Stimulated activated effector memory CD8-positive, alpha-beta T cell treated with anti-CD3 and anti-CD28 coated beads, Interleukin-12 subunit alpha, Interleukin-12 subunit beta, amount 100 ng/mL, for 72 hours (primary cell): Measurements from ENCODE around the gene LCAT.
A peak's percentile ranks its signal among the peaks of the same experiment; 100 is the strongest.
"Not testable (repeated sequence)": the region's sequence is repeated elsewhere in the genome, so short reads cannot be mapped to it uniquely, and the experiment has no call there.

ENCODE experiments used
- ATAC-seq: fragments of 150-1000 bp; cut with Tn5 transposase; 2 replicates; pipeline ENCODE4 v1.10.0; 2021
- DNase-seq, 2 donors: peaks; one replicate each; pipeline ENCODE4 v3.0.0; 2021 to 2022; ENCODE audit warnings: low spot score in 2 of 2
- H3K27ac Mint-ChIP-seq: one replicate; pipeline ENCODE4 v1.8.0; 2022; ENCODE audit warnings: mild to moderate bottlenecking, mixed read lengths
- H3K36me3 Mint-ChIP-seq: one replicate; pipeline ENCODE4 v1.8.0; 2022; ENCODE audit warnings: mild to moderate bottlenecking, mixed read lengths
- H3K4me1 Mint-ChIP-seq: one replicate; pipeline ENCODE4 v1.8.0; 2022; ENCODE audit warnings: mixed read lengths
- H3K4me3 Mint-ChIP-seq: one replicate; pipeline ENCODE4 v1.8.0; 2022; ENCODE audit warnings: mild to moderate bottlenecking, mixed read lengths
- H3K9me3 Mint-ChIP-seq: one replicate; pipeline ENCODE4 v1.8.0; 2022; ENCODE audit warnings: mixed read lengths

Gene LCAT

DNA sequence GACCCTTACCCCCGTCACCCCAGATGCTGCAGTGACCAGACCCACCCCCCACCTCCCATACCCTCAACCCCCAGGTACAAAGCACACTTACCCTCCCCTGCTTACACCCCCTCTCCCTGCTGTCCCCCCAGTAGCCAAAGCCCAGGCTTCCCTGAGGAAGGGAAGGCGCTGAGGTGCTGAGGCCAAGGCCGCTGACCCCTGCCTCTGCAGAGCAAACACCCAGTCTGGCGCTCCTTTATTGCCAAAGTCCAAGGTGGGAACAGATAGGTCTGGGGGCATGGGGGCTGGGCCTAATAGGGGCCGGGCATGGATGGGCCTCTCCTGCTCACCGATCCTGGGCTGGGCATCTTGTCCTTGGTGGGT is 683 bp downstream of the LCAT start:
- H3K9me3 Mint-ChIP-seq, result no peaks in the 10 kb centered on the region
- H3K4me3 Mint-ChIP-seq, result no peak overlapping the region
- no peak for DNase-seq
- H3K36me3 Mint-ChIP-seq, result peaks cover 37% of the 10 kb centered on the region
- no peak for ATAC-seq
- H3K4me1 Mint-ChIP-seq, result peaks cover 20% of the 10 kb centered on the region
- no peak overlapping the region for H3K27ac Mint-ChIP-seq

DNA sequence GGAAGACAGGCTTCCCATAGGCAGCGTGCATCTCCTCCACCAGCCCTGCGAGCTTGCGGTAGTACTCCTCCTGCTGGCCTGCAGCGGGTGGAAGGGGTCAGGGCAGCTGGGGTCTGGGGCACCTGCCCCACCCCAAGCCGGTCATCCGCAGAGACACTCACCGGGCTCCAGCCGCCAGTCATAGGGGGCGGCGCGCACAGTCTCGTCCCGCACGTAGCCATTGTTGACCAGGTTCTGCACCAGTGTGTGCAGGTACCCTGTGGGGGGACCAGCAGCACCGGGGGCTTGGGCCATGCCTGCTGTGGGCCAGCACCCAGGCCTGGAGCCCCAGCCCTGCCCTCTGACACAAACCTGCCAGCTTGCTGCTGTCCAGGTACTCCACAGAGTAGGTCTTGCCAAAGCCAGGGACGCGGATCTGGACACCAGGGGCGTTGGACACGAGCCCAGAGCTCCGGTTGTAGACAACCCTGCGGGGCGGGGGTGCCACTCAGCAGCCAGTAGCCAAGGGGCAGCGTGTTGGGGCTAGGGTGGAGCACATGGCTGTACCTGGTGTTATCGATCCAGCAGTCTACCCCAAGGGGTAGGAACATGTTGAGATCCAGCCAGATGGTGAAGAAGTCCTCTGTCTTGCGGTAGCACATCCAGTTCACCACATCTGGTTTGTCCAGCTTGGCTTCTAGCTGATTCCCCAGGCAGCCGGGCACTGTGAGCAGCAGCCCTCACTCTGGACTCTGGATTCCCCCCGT is 1.2 kb downstream of the LCAT start:
- no peak overlapping the region for H3K4me3 Mint-ChIP-seq
- no peak for DNase-seq
- peak overlapping the region; percentile 83 for H3K27ac Mint-ChIP-seq
- no peaks in the 10 kb centered on the region for H3K9me3 Mint-ChIP-seq
- peaks cover 41% of the 10 kb centered on the region for H3K36me3 Mint-ChIP-seq
- no peak for ATAC-seq
- peaks cover 20% of the 10 kb centered on the region for H3K4me1 Mint-ChIP-seq

DNA sequence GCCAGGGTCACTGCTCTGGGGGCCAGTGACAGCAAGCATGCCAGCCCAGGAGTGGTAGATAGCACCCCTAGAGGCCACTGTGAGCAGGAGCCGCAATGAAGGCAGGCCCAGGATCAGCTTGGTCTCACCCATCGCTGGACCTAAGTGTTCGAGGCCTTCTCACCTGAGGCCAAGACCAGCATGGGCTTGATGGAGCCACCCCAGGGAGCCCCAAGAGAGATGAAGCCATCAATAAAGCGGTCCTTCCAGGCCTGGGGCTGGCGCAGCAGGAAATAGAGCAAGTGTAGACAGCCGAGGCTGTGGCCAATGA is 1.8 kb downstream of the LCAT start:
- DNase-seq (no peak), ATAC-seq (peak; percentile 54)
- Mint-ChIP-seq H3K4me3 (no peak overlapping the region), H3K27ac (peak overlapping the region; percentile 83), H3K9me3 (no peaks in the 10 kb centered on the region), H3K4me1 (peaks cover 24% of the 10 kb centered on the region), H3K36me3 (peaks cover 47% of the 10 kb centered on the region)

DNA sequence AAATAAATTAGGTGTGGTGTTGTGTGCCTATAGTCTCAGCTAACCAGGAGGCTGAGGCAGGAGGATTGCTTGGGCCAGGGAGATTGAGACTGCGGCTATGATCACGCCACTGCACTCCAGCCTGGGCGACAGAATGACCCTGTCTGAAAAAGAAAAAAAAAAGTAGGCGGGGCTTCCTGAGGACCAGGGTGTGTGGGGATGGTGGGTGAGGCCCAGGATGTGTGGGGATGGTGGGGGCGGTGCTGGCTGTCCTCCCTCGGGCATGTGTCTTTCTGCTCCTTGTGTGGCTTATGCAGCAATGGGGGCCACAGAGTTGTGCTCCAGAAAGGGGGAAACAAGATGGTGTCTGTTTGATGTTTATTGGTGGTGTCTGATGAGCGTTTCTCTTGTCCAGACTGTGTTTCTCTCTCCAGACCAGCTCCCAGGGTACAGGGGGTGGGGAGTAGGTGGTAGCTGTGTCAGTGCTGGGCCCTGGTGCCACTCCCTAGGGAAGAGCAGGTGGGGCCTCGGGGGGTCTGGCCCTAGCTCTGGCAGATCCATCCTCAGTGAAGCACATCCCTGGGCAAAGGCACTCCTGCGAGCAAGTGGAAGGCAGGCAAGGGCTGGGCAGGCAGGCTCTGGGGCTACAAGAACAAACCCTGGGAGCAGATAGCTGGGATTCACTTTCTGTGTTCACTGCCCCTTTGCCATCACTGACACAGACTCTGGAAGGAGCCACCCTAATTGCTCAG is 2.3 kb downstream of the LCAT start:
- Mint-ChIP-seq H3K4me3 (no peak overlapping the region), H3K27ac (peak overlapping the region; percentile 83), H3K4me1 (peaks cover 29% of the 10 kb centered on the region), H3K36me3 (peaks cover 51% of the 10 kb centered on the region), H3K9me3 (no peaks in the 10 kb centered on the region)
- DNase-seq (no peak), ATAC-seq (no peak)

DNA sequence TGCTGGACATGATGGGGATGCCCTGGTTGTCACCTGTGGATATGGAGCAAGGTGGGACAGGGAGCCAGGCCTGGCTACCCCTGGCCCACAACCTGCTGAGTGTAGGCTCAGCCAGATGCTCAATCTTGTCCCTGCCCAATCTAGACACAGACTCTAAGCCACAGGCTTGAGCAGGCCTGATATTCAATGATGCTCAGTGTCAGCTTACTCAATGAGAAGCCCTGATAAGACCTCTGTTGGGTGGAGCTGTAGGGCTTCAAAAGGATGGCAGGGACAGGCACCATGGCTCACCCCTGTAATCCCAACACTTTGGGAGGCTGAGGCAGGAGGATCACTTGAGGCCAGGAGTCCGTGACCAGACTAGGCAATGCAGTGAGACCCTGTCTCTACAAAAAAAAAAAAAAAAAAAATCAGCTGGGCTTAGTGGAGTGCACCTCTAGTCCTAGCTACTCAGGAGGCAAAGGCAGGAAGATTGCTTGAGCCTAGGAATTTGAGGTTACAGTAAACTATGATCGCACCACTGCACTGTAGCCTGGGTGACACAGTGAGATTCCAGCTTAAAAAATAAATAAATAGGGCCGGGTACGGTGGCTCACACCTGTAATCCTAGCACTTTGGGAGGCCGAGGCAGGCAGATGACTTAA is 3.4 kb downstream of the LCAT start:
- no peaks in the 10 kb centered on the region for H3K9me3 Mint-ChIP-seq
- H3K4me1 Mint-ChIP-seq, result peaks cover 35% of the 10 kb centered on the region
- peak overlapping the region; percentile 83 for H3K27ac Mint-ChIP-seq
- peaks cover 52% of the 10 kb centered on the region for H3K36me3 Mint-ChIP-seq
- H3K4me3 Mint-ChIP-seq, result no peak overlapping the region
- ATAC-seq, result no peak
- DNase-seq, result no peak

DNA sequence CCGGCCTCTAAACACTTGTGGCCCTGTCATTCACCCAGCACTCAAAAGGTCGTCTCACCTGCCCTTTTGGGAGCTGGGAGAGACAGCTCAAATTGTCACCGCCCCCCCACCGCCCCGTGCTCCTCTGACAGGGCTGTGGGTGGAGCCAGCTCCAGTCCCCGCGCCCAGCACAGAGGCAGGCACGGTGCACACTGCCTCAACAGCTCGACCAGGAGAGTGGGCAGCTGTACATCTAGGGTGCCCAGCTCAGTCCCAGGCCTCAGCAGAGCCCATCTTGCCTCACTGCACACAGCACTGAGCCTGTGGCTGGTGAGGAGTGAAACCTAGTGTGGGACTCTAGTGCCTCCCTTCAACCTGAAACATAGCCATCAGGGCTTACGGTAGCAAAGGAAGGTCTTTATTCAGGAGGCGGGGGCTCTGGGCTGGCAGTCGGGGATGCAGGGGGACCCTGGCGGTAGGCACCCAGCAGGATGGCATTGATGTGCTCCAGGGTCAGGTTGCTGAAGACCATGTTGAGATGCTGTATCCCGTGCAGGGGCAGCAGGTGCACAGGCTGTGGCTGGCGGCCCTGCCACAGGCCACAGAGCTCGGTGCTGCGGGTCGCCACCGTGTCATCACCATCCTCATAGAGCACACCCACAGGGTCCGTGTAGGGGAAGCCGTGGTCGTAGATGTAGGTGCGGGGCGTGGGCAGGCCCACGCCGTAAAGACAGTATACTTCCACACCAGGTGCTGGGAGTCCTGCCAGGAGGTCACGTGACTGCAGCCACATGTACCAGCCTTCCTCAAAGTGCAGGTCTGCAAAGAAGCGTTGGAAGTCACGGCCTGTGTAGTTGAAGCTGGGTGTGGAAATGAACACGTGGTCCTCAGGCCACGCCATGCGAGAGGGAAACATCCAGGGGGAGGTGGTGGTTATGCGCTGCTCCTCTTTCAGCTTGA is 4.1 kb downstream of the LCAT start:
- Mint-ChIP-seq H3K4me1 (peaks cover 43% of the 10 kb centered on the region), H3K4me3 (no peak overlapping the region), H3K9me3 (no peaks in the 10 kb centered on the region), H3K36me3 (peaks cover 54% of the 10 kb centered on the region), H3K27ac (peak overlapping the region; percentile 83)
- ATAC-seq (no peak), DNase-seq (no peak)

DNA sequence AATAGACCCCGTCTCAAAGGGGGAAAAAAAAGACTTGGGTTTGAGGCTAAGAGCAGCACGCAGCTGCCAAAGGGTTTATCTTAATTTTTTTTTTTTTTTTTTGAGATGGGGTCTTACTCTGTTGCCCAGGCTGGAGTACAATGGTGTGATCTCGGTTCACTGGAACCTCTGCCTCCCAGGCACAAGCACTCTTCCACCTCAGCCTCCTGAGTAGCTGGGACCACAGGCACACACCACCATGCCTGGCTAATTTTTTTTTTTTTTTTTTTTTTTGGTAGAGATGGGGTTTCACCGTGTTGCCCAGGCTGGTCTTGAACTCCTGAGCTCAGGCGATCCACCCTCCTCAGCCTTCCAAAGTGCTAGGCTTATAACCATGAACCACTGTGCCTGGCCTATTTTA is 6.2 kb downstream of the LCAT start:
- H3K4me3 Mint-ChIP-seq, result peak overlapping the region; percentile 100
- DNase-seq, H3K9me3 Mint-ChIP-seq, ATAC-seq: not testable (repeated sequence)
- peaks cover 69% of the 10 kb centered on the region for H3K36me3 Mint-ChIP-seq
- peaks cover 53% of the 10 kb centered on the region for H3K4me1 Mint-ChIP-seq
- H3K27ac Mint-ChIP-seq, result peak overlapping the region; percentile 100

DNA sequence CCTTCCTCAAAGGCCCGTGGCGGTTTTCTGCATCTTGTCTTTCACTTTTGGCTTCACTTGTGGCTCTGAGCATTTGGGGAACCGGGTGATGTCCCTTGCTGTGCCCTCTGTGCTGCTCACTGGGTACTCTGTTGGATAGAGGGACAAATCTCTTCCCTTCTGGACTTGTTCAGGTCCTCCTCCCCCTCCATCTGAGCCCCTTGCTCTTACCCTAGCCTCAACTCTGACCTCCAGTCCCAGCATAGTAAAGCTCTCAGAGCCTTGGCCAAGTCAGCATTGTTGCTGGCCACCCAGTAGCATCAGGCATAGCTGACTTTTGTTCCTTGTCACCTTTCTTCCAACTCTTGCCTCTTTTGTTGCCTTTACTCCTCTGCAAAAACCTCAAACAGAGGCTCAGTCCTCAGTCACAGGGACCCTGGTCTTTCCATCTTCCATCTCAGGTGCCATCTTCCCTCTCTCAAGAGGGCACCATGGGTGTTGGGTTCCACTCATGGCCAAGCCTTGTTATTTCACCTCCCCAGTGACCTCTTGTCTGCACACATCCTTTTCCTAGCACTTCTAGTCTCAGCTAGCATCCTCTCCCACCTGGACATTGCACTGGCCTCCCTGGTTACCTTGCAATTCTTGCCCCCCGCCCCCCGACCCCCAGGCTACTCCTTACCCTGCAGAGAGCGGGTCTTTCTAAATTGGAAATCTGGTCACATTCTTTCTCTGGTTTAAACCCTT is 6.9 kb downstream of the LCAT start:
- DNase-seq, result no peak
- Mint-ChIP-seq H3K27ac (peak overlapping the region; percentile 100), H3K36me3 (peaks cover 72% of the 10 kb centered on the region), H3K4me1 (peaks cover 49% of the 10 kb centered on the region), H3K4me3 (peak overlapping the region; percentile 100), H3K9me3 (no peaks in the 10 kb centered on the region)
- ATAC-seq, result peak; percentile 69

DNA sequence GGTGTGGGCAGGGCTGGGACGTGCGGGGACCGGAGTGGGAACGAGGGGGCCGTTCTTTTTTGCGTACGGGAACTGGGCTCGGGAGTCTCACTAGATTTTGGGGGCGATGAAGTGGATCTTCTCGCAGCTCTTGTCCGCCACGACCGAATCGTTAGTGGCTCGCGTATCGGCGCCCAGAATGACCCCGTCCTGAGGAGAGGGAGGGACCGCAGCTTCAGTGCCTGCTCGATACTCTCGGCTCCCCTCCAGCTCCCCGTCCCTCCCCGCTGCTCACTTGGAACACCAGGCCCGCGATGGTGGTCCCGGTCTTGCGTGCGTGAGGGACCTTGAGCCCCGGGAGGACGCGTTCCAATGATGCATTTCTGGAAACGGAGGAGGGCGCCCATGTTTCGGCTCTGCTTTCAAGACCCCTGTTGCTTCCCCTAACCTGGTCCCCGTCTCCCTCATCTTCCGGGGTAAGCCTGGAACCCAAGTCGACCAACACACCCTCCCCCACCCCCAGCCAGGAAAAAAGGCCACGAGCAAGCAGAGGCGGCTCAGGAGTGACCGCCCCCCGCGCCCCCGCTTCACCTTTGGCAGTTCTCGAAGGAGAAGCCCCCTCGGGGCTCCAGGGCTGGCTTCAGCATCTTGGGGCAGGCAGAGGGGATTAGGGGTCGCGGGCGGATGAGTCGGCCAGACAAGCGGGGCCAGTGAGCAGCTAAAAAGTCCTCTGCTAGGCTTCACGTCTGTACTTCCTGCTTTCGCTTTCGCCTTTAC is 7.6 kb downstream of the LCAT start, which contains the start of gene PSMB10:
TSS of gene PSMB10 (minus strand) at position 727 of the 756 bp plus-strand sequence. CDS start at position 626, 101 bp downstream.
- Mint-ChIP-seq H3K4me1 (peaks cover 42% of the 10 kb centered on the region), H3K4me3 (peak within 1 kb of the TSS; percentile 100), H3K36me3 (peaks cover 78% of the 10 kb centered on the region), H3K9me3 (no peaks in the 10 kb centered on the region), H3K27ac (peak within 1 kb of the TSS; percentile 100)
- DNase-seq (peak; percentile 52 to 89), ATAC-seq (peak; percentile 2)

DNA sequence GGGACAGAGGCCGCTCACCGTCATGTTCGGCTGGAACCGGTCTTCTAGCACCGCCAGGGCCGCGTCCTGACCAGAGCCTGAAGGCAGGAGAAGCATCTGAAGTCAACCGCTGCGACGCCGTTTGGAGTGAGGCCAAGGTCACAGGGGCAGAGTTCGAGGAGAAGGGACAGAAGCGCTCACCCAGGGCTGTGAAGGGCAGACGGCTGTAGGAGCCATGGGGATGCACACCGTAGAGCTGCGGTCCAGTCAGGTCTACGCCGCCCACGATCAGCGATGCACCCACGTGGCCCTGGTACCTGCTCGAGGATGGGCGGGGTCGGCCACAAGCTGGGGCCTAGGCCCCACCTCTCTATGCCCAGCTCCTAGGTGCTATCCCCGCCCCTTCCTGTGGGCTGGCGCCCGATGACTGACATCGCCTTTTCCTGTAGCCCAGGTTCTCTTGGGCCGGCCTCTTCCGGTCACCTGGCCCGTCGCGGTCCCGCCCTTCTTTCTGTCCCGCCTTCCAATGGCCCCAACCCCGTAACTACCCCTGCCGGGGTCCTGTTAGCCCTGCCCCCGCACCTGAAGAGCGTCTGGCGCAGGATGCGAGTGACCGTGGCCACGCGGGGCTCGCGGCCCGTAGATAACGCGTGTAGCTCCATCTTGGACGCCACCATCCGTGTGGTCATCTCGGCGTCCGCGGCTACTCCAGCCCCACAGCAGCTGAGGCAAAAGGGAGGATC is 8.4 kb downstream of the LCAT start:
- Mint-ChIP-seq H3K36me3 (peaks cover 82% of the 10 kb centered on the region), H3K9me3 (no peaks in the 10 kb centered on the region)

DNA sequence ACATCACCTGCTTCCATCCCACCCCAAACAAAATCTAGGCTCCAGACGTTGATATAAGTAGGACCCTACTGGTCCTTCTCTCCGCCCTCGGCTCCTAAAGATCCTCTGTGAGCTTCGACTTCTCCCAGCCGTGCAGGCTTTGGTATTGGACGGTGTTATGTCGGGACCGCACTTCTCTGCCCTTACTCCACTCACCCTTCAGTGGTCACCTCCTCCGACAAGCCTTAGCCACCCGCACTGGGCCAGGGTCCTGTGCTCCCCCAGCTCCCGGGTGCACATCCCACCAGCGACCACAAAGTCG is 8.9 kb downstream of the LCAT start:
- no peak for ATAC-seq
- Mint-ChIP-seq H3K9me3 (no peaks in the 10 kb centered on the region), H3K4me1 (peaks cover 38% of the 10 kb centered on the region), H3K36me3 (peaks cover 86% of the 10 kb centered on the region), H3K27ac (peak overlapping the region; percentile 100), H3K4me3 (peak overlapping the region; percentile 100)
- no peak for DNase-seq

More for the DNA sequence above, 8.4 kb downstream of the LCAT start:
- peak overlapping the region; percentile 100 for H3K27ac Mint-ChIP-seq
- DNase-seq (peak; percentile 72 to 92), ATAC-seq (peak; percentile 95)
- H3K4me3 Mint-ChIP-seq, result peak overlapping the region; percentile 100
- peaks cover 42% of the 10 kb centered on the region for H3K4me1 Mint-ChIP-seq

DNA sequence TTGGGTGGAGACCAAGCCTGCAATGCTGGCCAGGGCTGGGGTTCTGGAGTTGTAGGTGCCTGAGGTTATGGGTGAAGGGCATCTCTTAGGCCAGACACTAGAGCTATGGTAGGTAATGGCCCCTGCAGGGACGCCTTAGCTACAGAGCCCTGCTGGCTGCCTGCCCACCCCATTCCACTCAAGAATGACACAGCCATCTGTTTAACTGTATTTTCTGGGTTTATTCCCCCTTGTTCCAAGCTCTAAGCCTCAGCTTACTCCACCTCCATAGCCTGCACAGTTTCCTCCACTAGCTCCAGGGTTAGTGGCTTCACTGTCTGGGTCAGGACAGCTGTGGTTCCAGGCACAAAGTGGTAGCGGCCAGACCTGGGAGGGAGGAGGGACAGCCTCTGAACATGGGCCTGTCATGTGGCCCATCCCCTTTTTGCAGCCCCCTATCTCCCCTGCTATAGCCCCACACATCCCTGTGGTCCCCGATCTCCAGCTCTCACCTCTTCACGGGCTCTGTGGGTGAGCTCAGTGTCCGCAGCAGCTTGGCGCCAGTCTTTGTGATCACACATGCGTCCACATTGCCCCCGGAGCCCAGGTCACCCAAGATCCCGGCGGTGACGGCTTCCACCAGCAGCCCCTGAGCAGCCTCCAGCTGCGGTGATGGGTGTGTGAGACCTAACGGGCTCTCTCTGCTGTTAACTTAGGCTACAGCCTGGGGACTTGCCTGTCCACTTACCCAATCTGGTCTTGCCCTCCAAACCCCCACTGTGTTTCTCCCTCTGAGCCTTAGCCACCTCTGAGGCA is 9.4 kb downstream of the LCAT start:
- H3K9me3 Mint-ChIP-seq, result no peaks in the 10 kb centered on the region
- peak overlapping the region; percentile 100 for H3K4me3 Mint-ChIP-seq
- H3K4me1 Mint-ChIP-seq, result peaks cover 33% of the 10 kb centered on the region
- no peak for DNase-seq
- H3K27ac Mint-ChIP-seq, result peak overlapping the region; percentile 100
- no peak for ATAC-seq
- H3K36me3 Mint-ChIP-seq, result peaks cover 89% of the 10 kb centered on the region

DNA sequence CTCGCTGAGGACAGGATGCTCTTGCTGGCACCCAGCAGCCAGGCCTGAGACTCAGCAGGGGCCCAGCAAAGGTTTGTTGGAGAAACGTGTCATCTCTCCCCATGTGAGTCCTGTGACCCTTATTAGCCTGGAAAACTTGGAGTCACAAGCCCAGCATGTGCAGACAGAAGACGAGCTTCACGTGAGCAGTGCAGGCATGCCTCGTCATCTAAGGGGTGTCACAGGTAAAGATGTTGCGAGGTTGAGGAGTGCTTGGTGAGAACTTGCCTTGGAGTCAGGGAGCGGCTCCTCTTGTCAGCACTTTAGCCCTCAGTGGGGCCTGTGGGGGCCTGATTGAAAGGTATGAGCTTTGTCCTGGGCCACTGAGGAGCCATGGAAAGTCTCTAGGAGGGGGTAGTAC is 10.1 kb downstream of the LCAT start:
- no peak for ATAC-seq
- H3K4me3 Mint-ChIP-seq, result peak overlapping the region; percentile 100
- no peaks in the 10 kb centered on the region for H3K9me3 Mint-ChIP-seq
- DNase-seq, result no peak
- H3K36me3 Mint-ChIP-seq, result peaks cover 85% of the 10 kb centered on the region
- H3K4me1 Mint-ChIP-seq, result peaks cover 33% of the 10 kb centered on the region
- peak overlapping the region; percentile 80 for H3K27ac Mint-ChIP-seq
